Fibroblast of lung (primary cell): ENCODE results near the gene CYB5A. TPM values are rescaled to one million over a fixed set of nuclear protein-coding genes. Genes with fewer than 3 reads are reported as not detected.

Source experiments
- DNase-seq, 2 donors: peaks; one replicate each; pipeline versions ENCODE4 v3.0.0 to v3.0.0-alpha.2; 2010; ENCODE audit warnings: low read depth in 2 of 2
- H2AFZ ChIP-seq: 2 replicates; pipeline ENCODE4 v1.5.1; 2012; ENCODE audit warnings: low read length, control low read depth, inconsistent platforms
- H3K27ac ChIP-seq: 2 replicates; pipeline ENCODE4 v1.5.1; 2011; ENCODE audit warnings: low read length, control low read depth; ENCODE audit not compliant: insufficient read depth
- H3K27me3 ChIP-seq: 2 replicates; pipeline ENCODE4 v1.5.1; 2011; ENCODE audit warnings: mild to moderate bottlenecking, low read length; ENCODE audit not compliant: control insufficient read depth, insufficient read depth
- H3K36me3 ChIP-seq: 2 replicates; pipeline ENCODE4 v1.5.1; 2011; ENCODE audit warnings: low read length; ENCODE audit not compliant: control insufficient read depth, insufficient read depth
- H3K4me1 ChIP-seq: 2 replicates; pipeline ENCODE4 v1.5.1; 2011; ENCODE audit warnings: low read length; ENCODE audit not compliant: control insufficient read depth, insufficient read depth; ENCODE audit errors: extremely low read depth
- H3K4me2 ChIP-seq: 2 replicates; pipeline ENCODE4 v1.5.1; 2011; ENCODE audit warnings: low read length, control low read depth; ENCODE audit not compliant: insufficient read depth; ENCODE audit errors: extremely low read depth
- H3K4me3 ChIP-seq, 4 experiments: fragments of 200-600 bp in 1 of 4; sonication (generic) in 1 of 4; replicated peaks in 1 of 4; 2 replicates each; pipeline ENCODE4 v1.5.1; 2011 to 2016; ENCODE audit warnings: low read length in 4 of 4, low read depth in 3 of 4, mild to moderate bottlenecking in 3 of 4, control low read depth in 2 of 4, inconsistent platforms in 1 of 4, mixed read lengths in 1 of 4; ENCODE audit not compliant: insufficient read depth in 1 of 4; ENCODE audit errors: control extremely low read depth in 1 of 4
- H3K79me2 ChIP-seq: 2 replicates; pipeline ENCODE4 v1.5.1; 2012; ENCODE audit warnings: mild to moderate bottlenecking, low read length, inconsistent platforms; ENCODE audit not compliant: control insufficient read depth, insufficient read depth
- H3K9ac ChIP-seq: 2 replicates; pipeline ENCODE4 v1.5.1; 2011; ENCODE audit warnings: mild to moderate bottlenecking, low read length, control low read depth; ENCODE audit not compliant: insufficient read depth
- H3K9me3 ChIP-seq: 2 replicates; pipeline ENCODE4 v1.5.1; 2012; ENCODE audit warnings: low read depth, low read length; ENCODE audit not compliant: control insufficient read depth, insufficient read depth
- H4K20me1 ChIP-seq: 2 replicates; pipeline ENCODE4 v1.5.1; 2011; ENCODE audit warnings: low read length; ENCODE audit not compliant: control insufficient read depth, insufficient read depth; ENCODE audit errors: extremely low read depth
- EZH2 ChIP-seq: IDR thresholded peaks from 2 replicates; pipeline ENCODE4 v1.5.1; 2012; ENCODE audit warnings: low read length, control low read depth, mild to moderate bottlenecking; ENCODE audit errors: missing control alignments
- polyA plus RNA-seq, 2 donors: library from polyadenylated mRNA; depleted of rRNA in 1 of 2; stranded (reverse) in 1 of 2; unstranded in 1 of 2; fragments of >200 nt; gene quantifications; 2 replicates each; pipeline ENCODE4 v1.2.1, GENCODE V29; 2011 to 2012; ENCODE audit warnings: missing spikeins in 1 of 2
- total RNA-seq: library from RNA; depleted of rRNA; stranded (reverse); fragments of >200 nt; gene quantifications from 2 replicates; pipeline ENCODE4 v1.2.1, GENCODE V29; 2014
- TF ChIP-seq, protein P1 (sequence below), 2 donors: IDR thresholded peaks in 1 of 2; conservative IDR thresholded peaks in 1 of 2; 1 replicate in 1 of 2; 2 replicates in 1 of 2; pipeline ENCODE4 v1.5.1; 2011 to 2012; ENCODE audit warnings: low read length in 2 of 2, control low read depth in 1 of 2, inconsistent platforms in 1 of 2, low read depth in 1 of 2, mild to moderate bottlenecking in 1 of 2

CYB5A gene
- total and polyA plus RNA-seq, 2 donors (not counting 1 experiment from before 2014, with no cell fraction given), result 111 to 113 TPM

DNA sequence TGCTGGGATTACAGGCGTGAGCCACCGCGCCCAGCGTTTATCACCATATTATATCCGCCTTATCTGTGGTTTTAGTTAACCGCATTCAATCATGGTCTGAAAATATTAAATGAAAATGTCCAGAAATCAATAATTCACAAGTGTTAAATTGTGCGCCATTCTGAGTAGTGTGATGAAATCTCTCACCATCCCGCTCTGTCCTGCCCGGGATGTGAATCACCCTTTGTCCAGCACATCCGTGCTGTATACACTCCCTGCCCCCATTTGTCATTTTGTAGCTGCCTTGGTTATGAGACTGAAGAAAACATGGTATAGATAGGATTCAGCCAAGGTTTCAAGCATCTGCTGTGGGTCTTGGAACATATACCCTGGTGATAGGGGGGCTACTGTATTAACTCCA lies 72.7 kb downstream of the CYB5A start:
- no peak for TF ChIP-seq EZH2
- TF ChIP-seq, protein P1, sequence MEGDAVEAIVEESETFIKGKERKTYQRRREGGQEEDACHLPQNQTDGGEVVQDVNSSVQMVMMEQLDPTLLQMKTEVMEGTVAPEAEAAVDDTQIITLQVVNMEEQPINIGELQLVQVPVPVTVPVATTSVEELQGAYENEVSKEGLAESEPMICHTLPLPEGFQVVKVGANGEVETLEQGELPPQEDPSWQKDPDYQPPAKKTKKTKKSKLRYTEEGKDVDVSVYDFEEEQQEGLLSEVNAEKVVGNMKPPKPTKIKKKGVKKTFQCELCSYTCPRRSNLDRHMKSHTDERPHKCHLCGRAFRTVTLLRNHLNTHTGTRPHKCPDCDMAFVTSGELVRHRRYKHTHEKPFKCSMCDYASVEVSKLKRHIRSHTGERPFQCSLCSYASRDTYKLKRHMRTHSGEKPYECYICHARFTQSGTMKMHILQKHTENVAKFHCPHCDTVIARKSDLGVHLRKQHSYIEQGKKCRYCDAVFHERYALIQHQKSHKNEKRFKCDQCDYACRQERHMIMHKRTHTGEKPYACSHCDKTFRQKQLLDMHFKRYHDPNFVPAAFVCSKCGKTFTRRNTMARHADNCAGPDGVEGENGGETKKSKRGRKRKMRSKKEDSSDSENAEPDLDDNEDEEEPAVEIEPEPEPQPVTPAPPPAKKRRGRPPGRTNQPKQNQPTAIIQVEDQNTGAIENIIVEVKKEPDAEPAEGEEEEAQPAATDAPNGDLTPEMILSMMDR (conservative IDR thresholded peaks at IDR 0.05 in 1 of 2, IDR thresholded peaks at IDR 0.05 in 1 of 2; ENCODE audit: low read depth in 1 of 2, low read length in 2 of 2), result no peak
- Histone ChIP-seq H3K9me3 (no peaks in the 10 kb centered on the region), H3K27ac (no peak overlapping the region)

DNA sequence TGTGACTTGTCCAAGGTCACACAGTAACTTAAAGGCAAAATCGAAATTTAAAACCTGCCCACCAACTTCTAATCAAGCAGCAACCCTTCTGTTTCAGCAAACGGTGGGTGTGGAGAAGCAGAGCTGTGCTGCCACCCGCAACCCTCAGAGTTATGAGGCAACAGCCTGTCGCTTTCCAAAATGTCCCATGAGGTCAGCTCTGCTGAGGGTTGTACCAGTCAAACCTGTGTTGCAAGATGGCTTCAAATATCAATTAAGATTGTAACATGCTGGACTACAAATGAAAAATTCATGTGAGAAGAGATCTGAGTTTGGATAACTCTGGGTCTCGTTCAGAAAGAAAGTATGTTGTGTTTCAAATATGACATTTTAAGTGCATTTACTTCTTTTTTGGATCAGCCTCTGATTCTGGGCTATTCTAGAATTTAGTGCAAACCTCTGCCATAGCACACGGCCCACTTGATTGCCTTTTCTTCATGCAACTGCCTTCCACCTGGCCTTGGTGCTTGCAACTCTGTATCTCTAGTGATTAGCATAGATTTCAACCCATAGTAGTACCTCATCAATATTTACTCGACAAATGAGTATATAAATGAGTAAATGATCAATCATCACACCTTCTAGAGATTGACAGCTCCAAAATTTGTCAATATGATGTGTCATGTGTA lies 74.2 kb downstream of the CYB5A start:
- no peak overlapping the region for H2AFZ ChIP-seq
- H3K4me3 ChIP-seq, result no peak overlapping the region
- H3K9ac ChIP-seq, result no peak overlapping the region
- no peaks in the 10 kb centered on the region for H4K20me1 ChIP-seq
- H3K27me3 ChIP-seq, result no peaks in the 10 kb centered on the region
- no peak for DNase-seq
- no peaks in the 10 kb centered on the region for H3K79me2 ChIP-seq
- H3K36me3 ChIP-seq, result no peaks in the 10 kb centered on the region
- no peak for TF ChIP-seq EZH2
- TF ChIP-seq, protein P1 (conservative IDR thresholded peaks at IDR 0.05 in 1 of 2, IDR thresholded peaks at IDR 0.05 in 1 of 2; ENCODE audit: low read depth in 1 of 2, low read length in 2 of 2), result no peak
- H3K9me3 ChIP-seq, result no peaks in the 10 kb centered on the region
- no peaks in the 10 kb centered on the region for H3K4me1 ChIP-seq
- no peak overlapping the region for H3K27ac ChIP-seq
- no peak overlapping the region for H3K4me2 ChIP-seq

More for the DNA sequence above, 72.7 kb downstream of the CYB5A start:
- Histone ChIP-seq H4K20me1 (no peaks in the 10 kb centered on the region), H3K4me2 (no peak overlapping the region), H3K27me3 (no peaks in the 10 kb centered on the region), H3K79me2 (no peaks in the 10 kb centered on the region), H2AFZ (no peak overlapping the region), H3K4me1 (no peaks in the 10 kb centered on the region), H3K36me3 (no peaks in the 10 kb centered on the region), H3K4me3 (no peak overlapping the region), H3K9ac (no peak overlapping the region)
- no peak for DNase-seq

DNA sequence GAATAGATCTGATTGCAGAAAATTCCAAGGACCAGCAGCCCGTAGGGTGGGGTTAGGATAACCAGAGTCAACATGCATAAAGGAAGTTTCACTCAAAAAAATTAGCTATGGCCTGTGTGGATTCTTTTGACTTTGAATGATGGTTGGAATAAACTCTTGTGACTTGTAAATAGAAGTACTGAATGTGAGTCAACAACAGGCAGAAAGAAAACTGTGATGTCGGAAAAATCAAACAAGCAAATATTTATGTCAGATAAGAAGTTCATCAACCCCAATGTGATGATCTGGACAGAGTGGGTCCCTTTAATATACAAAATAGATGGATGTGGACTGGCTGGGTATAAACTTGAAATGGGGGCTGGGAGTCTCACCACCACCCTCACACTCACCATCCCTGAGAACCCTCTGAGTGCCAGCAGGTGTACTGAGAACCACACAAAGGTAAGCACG lies 75.1 kb downstream of the CYB5A start:
- no peak for DNase-seq
- H2AFZ ChIP-seq, result no peak overlapping the region
- TF ChIP-seq, protein P1 (conservative IDR thresholded peaks at IDR 0.05 in 1 of 2, IDR thresholded peaks at IDR 0.05 in 1 of 2; ENCODE audit: low read depth in 1 of 2, low read length in 2 of 2), result no peak
- no peak for TF ChIP-seq EZH2
- H3K27ac ChIP-seq, result no peak overlapping the region
- no peaks in the 10 kb centered on the region for H3K79me2 ChIP-seq
- no peaks in the 10 kb centered on the region for H4K20me1 ChIP-seq
- no peak overlapping the region for H3K4me2 ChIP-seq
- no peaks in the 10 kb centered on the region for H3K27me3 ChIP-seq
- H3K36me3 ChIP-seq, result no peaks in the 10 kb centered on the region
- no peaks in the 10 kb centered on the region for H3K9me3 ChIP-seq
- no peak overlapping the region for H3K4me3 ChIP-seq
- H3K9ac ChIP-seq, result no peak overlapping the region
- no peaks in the 10 kb centered on the region for H3K4me1 ChIP-seq
